A673 (cell line): Measurements from ENCODE around the gene TPM2. TPM values are rescaled to one million over a fixed set of nuclear protein-coding genes. Genes with fewer than 3 reads are reported as not detected.
A peak's percentile ranks its signal among the peaks of the same experiment; 100 is the strongest.

Experiments
- BruUV-seq: library from RNA; stranded (reverse); fragments of 400-500 nt; replicated peaks from 2 replicates; lab custom pipeline; 2021; lab: Mats Ljungman, UMichigan
- CTCF ChIA-PET: fragments of 300-600 bp; sonication (Branson Sonifier 250); formaldehyde crosslinking; loops from one replicate; lab custom pipeline; 2022; ENCODE audit warnings: antibody characterized with exemption; lab: Charles Lee
- POLR2A ChIA-PET: fragments of 300-600 bp; sonication (Branson Sonifier 250); formaldehyde crosslinking; loops from one replicate; lab custom pipeline; 2022; ENCODE audit warnings: antibody characterized with exemption; ENCODE audit not compliant: low non-redundant PET; lab: Charles Lee
- DNase-seq: peaks from one replicate; pipeline ENCODE4 v3.0.0-alpha.2; 2015; ENCODE audit warnings: low spot score
- H3K27ac ChIP-seq: fragments of 200-600 bp; sonication (generic); 2 replicates; pipeline ENCODE4 v1.5.1; 2016; ENCODE audit warnings: mixed run types, low read depth, mild to moderate bottlenecking, mixed read lengths, antibody characterized with exemption, low read length; ENCODE audit not compliant: poor library complexity, severe bottlenecking
- H3K27me3 ChIP-seq: fragments of 200-600 bp; sonication (generic); replicated peaks from 2 replicates; pipeline ENCODE4 v1.6.1; 2017; ENCODE audit warnings: mixed run types, low read depth, mild to moderate bottlenecking, mixed read lengths, antibody characterized with exemption, low read length; ENCODE audit not compliant: insufficient read depth, poor library complexity
- H3K36me3 ChIP-seq: fragments of 200-600 bp; sonication (generic); 2 replicates; pipeline ENCODE4 v1.6.1; 2016; ENCODE audit warnings: mixed run types, mild to moderate bottlenecking, mixed read lengths, antibody characterized with exemption, low read length; ENCODE audit not compliant: insufficient read depth, poor library complexity, severe bottlenecking
- H3K4me1 ChIP-seq: fragments of 200-600 bp; sonication (generic); 2 replicates; pipeline ENCODE4 v1.6.1; 2017; ENCODE audit warnings: mixed run types, mild to moderate bottlenecking, mixed read lengths, antibody characterized with exemption, low read length; ENCODE audit not compliant: insufficient read depth, poor library complexity, severe bottlenecking
- H3K4me3 ChIP-seq: fragments of 200-600 bp; sonication (generic); 2 replicates; pipeline ENCODE4 v1.5.1; 2016; ENCODE audit warnings: low read depth, mixed run types, mild to moderate bottlenecking, mixed read lengths, low read length; ENCODE audit not compliant: poor library complexity, severe bottlenecking
- H3K9me3 ChIP-seq: fragments of 200-600 bp; sonication (generic); 2 replicates; pipeline ENCODE4 v1.6.1; 2016; ENCODE audit warnings: mixed run types, low read depth, mild to moderate bottlenecking, mixed read lengths, antibody characterized with exemption, low read length; ENCODE audit not compliant: poor library complexity, severe bottlenecking
- EZH2 ChIP-seq: fragments of 200-600 bp; sonication (generic); IDR thresholded peaks from 2 replicates; pipeline ENCODE4 v1.6.1; 2017; ENCODE audit warnings: borderline replicate concordance, low read depth, mild to moderate bottlenecking, mixed read lengths, antibody characterized with exemption, low read length; ENCODE audit not compliant: poor library complexity, severe bottlenecking
- intact Hi-C: fragments of 100-400 bp; cut with micrococcal nuclease; formaldehyde crosslinking; loops from one replicate; pipeline ENCODE4 v1.10.0; 2022; ENCODE audit not compliant: unreplicated experiment
- total RNA-seq: library from RNA; stranded (reverse); gene quantifications from 2 replicates; pipeline ENCODE4 v1.2.3, GENCODE V29; 2021
- TF ChIP-seq, protein P1 (sequence below): fragments of 300-800, 200-600 bp; sonication (generic); conservative IDR thresholded peaks from 2 replicates; pipeline ENCODE4 v1.5.1; 2017; ENCODE audit warnings: low read depth, mild to moderate bottlenecking, antibody characterized with exemption, low read length, moderate library complexity, mixed read lengths

Gene TPM2
- total RNA-seq, 1 experiment from 2014 or later = 44.3 TPM

DNA sequence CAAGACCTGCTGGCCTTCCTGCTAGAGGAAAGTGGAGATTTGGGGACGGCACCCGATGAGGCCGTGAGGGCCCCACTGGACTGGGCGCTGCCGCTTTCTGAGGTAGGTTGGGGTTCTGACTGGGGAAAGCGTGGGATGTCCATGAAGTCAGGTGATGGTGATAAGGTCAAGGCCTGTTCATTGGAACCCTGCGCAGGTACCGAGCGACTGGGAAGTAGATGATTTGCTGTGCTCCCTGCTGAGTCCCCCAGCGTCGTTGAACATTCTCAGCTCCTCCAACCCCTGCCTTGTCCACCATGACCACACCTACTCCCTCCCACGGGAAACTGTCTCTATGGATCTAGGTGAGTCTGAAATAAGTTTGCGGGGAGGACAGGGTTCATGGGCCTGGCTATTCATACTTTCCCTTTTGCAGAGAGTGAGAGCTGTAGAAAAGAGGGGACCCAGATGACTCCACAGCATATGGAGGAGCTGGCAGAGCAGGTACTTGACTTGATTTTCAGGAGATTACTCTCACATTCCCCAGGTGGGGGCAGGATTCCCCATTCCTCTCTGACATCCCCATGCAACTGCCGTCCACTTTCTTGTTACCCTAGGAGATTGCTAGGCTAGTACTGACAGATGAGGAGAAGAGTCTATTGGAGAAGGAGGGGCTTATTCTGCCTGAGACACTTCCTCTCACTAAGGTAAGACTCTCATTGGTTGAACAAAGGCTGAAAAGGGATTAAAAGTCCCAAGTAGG, 43.2 kb upstream of the TPM2 start:
- intact Hi-C loops = loop anchor here (5.0 to 10.0 kb wide), 2 partner anchors 76 to 82 kb away; partner anchors contain the start of genes CCDC107, HINT2, RMRP and SPAG8

GRCh38 chr9:35732185-35732799, 42.6 kb upstream of the TPM2 start, which contains the start of the genes CREB3 and TLN1:
Gene CREB3, plus strand, starts transcription at chr9:35732666. Its CDS starts 107 bp downstream, at chr9:35732773.
Gene TLN1, minus strand, starts transcription at chr9:35732195. Its CDS starts 6,501 bp downstream, at chr9:35725694.
- H3K4me3 ChIP-seq = peak within 1 kb of the TSS; percentile 90
- no peaks in the 10 kb centered on the region for H3K9me3 ChIP-seq
- TF ChIP-seq, protein P1, sequence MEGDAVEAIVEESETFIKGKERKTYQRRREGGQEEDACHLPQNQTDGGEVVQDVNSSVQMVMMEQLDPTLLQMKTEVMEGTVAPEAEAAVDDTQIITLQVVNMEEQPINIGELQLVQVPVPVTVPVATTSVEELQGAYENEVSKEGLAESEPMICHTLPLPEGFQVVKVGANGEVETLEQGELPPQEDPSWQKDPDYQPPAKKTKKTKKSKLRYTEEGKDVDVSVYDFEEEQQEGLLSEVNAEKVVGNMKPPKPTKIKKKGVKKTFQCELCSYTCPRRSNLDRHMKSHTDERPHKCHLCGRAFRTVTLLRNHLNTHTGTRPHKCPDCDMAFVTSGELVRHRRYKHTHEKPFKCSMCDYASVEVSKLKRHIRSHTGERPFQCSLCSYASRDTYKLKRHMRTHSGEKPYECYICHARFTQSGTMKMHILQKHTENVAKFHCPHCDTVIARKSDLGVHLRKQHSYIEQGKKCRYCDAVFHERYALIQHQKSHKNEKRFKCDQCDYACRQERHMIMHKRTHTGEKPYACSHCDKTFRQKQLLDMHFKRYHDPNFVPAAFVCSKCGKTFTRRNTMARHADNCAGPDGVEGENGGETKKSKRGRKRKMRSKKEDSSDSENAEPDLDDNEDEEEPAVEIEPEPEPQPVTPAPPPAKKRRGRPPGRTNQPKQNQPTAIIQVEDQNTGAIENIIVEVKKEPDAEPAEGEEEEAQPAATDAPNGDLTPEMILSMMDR = peak; percentile 47
- no peak for TF ChIP-seq EZH2
- intact Hi-C loops = loop anchor here (5.0 to 10.0 kb wide), 2 partner anchors 75 to 83 kb away; partner anchors contain the start of genes CCDC107, HINT2, RMRP and SPAG8
- peaks cover 21% of the 10 kb centered on the region for H3K4me1 ChIP-seq
- ChIA-PET CTCF (interaction anchor here (0.5 to 1.0 kb wide), 5 partner anchors 12 to 121 kb away, joined by 3 to 7 read pairs (median 3); no protein-coding TSS in a partner anchor), POLR2A (interaction anchor here (0.7 to 1.1 kb wide), 3 partner anchors 16 to 286 kb away, joined by 3 to 6 read pairs (median 5); partner anchors contain the start of genes GBA2 and RGP1)
- peak within 1 kb of the TSS; percentile 87 for H3K27ac ChIP-seq
- H3K27me3 ChIP-seq = no peaks in the 10 kb centered on the region
- BruUV-seq = no TSS peak
- H3K36me3 ChIP-seq = peaks cover 26% of the 10 kb centered on the region
- peak; percentile 99 for DNase-seq

More for the DNA sequence above, 43.2 kb upstream of the TPM2 start:
- Histone ChIP-seq H3K4me3 (peak overlapping the region; percentile 90), H3K4me1 (peaks cover 18% of the 10 kb centered on the region), H3K36me3 (peaks cover 33% of the 10 kb centered on the region), H3K27ac (peak overlapping the region; percentile 87), H3K9me3 (no peaks in the 10 kb centered on the region), H3K27me3 (no peaks in the 10 kb centered on the region)
- CTCF ChIA-PET = interaction anchor here (0.7 to 1.0 kb wide), 4 partner anchors 24 to 122 kb away, joined by 3 to 7 read pairs (median 3); no protein-coding TSS in a partner anchor
- BruUV-seq = TSS peak; percentile 71
- POLR2A ChIA-PET = interaction anchor here (0.8 to 1.1 kb wide), 2 partner anchors 16 to 84 kb away, joined by 5 to 6 read pairs; partner anchors contain the start of genes GBA2 and RGP1
- TF ChIP-seq, protein P1 = peak; percentile 26; the same call in 1 of the 2 replicates
- TF ChIP-seq EZH2 = no peak
- peak; percentile 72 for DNase-seq
